ENCODE data around the gene MARF1. TPM values are rescaled to one million over a fixed set of nuclear protein-coding genes. Genes with fewer than 3 reads are reported as not detected.

The MARF1 gene
- total RNA-seq, 1 experiment from 2014 or later: 51.5 TPM

- H3K4me3 ChIP-seq (ENCODE audit: low read depth in 2 of 2, low read length in 2 of 2): no peak overlapping the region
- no TSS peak for BruUV-seq (replicated peaks)
These were observed 29.3 kb downstream of the MARF1 start for GRCh38 chr16:15613676-15614075.

DNA sequence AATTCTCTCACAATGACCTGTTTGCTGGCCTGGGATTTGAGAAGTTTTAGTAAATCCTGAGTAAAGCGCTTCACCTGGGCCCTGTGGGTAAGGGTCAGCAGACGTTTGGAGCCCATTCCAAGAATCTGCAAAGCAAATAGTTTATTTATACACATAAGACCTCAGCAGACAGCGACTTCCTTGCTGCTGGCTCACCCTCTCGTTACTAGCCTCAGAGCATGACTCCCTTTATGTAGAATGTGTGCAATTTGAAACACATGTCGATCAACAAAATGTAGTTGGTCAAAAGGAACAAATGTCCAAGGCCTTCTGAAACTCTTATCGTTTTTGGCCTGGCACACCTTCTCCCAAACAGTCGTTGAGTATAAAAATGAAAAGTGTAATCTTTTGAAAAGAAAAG, 31.3 kb downstream of the MARF1 start:
- H3K27me3 ChIP-seq (ENCODE audit: control insufficient read depth, insufficient read depth, low read length): no peaks in the 10 kb centered on the region
- H3K36me3 ChIP-seq (ENCODE audit: control insufficient read depth, insufficient read depth, low read length): peaks cover 18% of the 10 kb centered on the region
- TF ChIP-seq SIN3A (IDR thresholded peaks at IDR 0.05; ENCODE audit: borderline replicate concordance, insufficient read depth, low read depth, low read length) (no peak), CTCF (IDR thresholded peaks at IDR 0.05) (no peak), POLR2AphosphoS5 (IDR thresholded peaks at IDR 0.05; ENCODE audit: low read depth, low read length) (no peak), TCF7L2 (IDR thresholded peaks at IDR 0.05; ENCODE audit: low read depth, low read length) (no peak)
- TF ChIP-seq, protein P1, sequence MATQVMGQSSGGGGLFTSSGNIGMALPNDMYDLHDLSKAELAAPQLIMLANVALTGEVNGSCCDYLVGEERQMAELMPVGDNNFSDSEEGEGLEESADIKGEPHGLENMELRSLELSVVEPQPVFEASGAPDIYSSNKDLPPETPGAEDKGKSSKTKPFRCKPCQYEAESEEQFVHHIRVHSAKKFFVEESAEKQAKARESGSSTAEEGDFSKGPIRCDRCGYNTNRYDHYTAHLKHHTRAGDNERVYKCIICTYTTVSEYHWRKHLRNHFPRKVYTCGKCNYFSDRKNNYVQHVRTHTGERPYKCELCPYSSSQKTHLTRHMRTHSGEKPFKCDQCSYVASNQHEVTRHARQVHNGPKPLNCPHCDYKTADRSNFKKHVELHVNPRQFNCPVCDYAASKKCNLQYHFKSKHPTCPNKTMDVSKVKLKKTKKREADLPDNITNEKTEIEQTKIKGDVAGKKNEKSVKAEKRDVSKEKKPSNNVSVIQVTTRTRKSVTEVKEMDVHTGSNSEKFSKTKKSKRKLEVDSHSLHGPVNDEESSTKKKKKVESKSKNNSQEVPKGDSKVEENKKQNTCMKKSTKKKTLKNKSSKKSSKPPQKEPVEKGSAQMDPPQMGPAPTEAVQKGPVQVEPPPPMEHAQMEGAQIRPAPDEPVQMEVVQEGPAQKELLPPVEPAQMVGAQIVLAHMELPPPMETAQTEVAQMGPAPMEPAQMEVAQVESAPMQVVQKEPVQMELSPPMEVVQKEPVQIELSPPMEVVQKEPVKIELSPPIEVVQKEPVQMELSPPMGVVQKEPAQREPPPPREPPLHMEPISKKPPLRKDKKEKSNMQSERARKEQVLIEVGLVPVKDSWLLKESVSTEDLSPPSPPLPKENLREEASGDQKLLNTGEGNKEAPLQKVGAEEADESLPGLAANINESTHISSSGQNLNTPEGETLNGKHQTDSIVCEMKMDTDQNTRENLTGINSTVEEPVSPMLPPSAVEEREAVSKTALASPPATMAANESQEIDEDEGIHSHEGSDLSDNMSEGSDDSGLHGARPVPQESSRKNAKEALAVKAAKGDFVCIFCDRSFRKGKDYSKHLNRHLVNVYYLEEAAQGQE (IDR thresholded peaks at IDR 0.05; ENCODE audit: insufficient read depth in 1 of 2, low read depth in 2 of 2, low read length in 1 of 2): no peak
- BruUV-seq (replicated peaks): no TSS peak
- intact Hi-C loops (cut with micrococcal nuclease; ENCODE audit: unreplicated experiment): no loop called here
- ATAC-seq (no peak), DNase-seq (ENCODE audit: low read depth, low spot score) (no peak)
- no peak overlapping the region for H3K27ac ChIP-seq (ENCODE audit: low read length)
- CTCF ChIA-PET: no interaction called here
- no peak overlapping the region for H3K4me3 ChIP-seq (ENCODE audit: low read depth in 2 of 2, low read length in 2 of 2)
- in situ Hi-C loops (cut with HindIII; ENCODE audit: low pct_unique_long_range_greater_than_20kb, low sequenced_read_pairs): no loop called here
- POLR2A ChIA-PET: interaction anchor here (0.6 kb wide), 1 partner anchor 15 kb away, joined by 3 read pairs; no protein-coding TSS in a partner anchor
- no peaks in the 10 kb centered on the region; the same call in 1 of the 2 replicates for H3K4me1 ChIP-seq (ENCODE audit: control insufficient read depth, insufficient read depth, low read length)
- H3K9me3 ChIP-seq (ENCODE audit: control insufficient read depth, insufficient read depth, low read depth, low read length): no peaks in the 10 kb centered on the region

More at GRCh38 chr16:15613676-15614075, 29.3 kb downstream of the MARF1 start:
- POLR2A ChIA-PET: no interaction called here
- Histone ChIP-seq H3K36me3 (ENCODE audit: control insufficient read depth, insufficient read depth, low read length) (peaks cover 14% of the 10 kb centered on the region), H3K4me1 (ENCODE audit: control insufficient read depth, insufficient read depth, low read length) (no peaks in the 10 kb centered on the region; the same call in 1 of the 2 replicates), H3K27ac (ENCODE audit: low read length) (no peak overlapping the region), H3K9me3 (ENCODE audit: control insufficient read depth, insufficient read depth, low read depth, low read length) (no peaks in the 10 kb centered on the region), H3K27me3 (ENCODE audit: control insufficient read depth, insufficient read depth, low read length) (no peaks in the 10 kb centered on the region)
- no peak for DNase-seq (ENCODE audit: low read depth, low spot score)
- TF ChIP-seq, protein P1 (IDR thresholded peaks at IDR 0.05; ENCODE audit: insufficient read depth in 1 of 2, low read depth in 2 of 2, low read length in 1 of 2): no peak
- no peak for TF ChIP-seq POLR2AphosphoS5 (IDR thresholded peaks at IDR 0.05; ENCODE audit: low read depth, low read length)
- TF ChIP-seq CTCF (IDR thresholded peaks at IDR 0.05): no peak
- TF ChIP-seq SIN3A (IDR thresholded peaks at IDR 0.05; ENCODE audit: borderline replicate concordance, insufficient read depth, low read depth, low read length): no peak
- no peak for TF ChIP-seq TCF7L2 (IDR thresholded peaks at IDR 0.05; ENCODE audit: low read depth, low read length)
- no peak for ATAC-seq
- CTCF ChIA-PET: no interaction called here
- in situ Hi-C loops (cut with HindIII; ENCODE audit: low pct_unique_long_range_greater_than_20kb, low sequenced_read_pairs): no loop called here
- intact Hi-C loops (cut with micrococcal nuclease; ENCODE audit: unreplicated experiment): no loop called here
